ENCODE results near the gene CPT1A.

The CPT1A gene

DNA sequence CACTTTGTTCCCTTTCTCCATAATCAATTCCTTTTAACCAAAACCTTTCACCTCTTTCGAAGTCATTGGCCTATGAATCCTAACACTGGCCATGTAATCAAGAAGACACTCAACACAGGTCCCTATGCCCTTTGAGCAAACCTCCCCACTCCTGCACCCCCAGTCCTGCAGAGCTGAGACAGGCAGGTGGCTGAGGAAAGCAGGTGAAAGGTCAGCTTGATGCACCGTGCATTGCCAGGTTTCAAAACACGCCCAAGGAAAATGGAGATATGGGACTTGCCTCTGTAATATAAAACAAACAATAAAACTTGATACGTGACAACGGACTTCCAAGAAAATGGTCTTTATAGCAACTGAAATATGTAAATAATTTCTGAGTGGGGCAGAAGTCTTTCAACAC is 10.6 kb downstream of the CPT1A start:
- DNase-seq (ENCODE audit: low spot score) = no peak

DNA sequence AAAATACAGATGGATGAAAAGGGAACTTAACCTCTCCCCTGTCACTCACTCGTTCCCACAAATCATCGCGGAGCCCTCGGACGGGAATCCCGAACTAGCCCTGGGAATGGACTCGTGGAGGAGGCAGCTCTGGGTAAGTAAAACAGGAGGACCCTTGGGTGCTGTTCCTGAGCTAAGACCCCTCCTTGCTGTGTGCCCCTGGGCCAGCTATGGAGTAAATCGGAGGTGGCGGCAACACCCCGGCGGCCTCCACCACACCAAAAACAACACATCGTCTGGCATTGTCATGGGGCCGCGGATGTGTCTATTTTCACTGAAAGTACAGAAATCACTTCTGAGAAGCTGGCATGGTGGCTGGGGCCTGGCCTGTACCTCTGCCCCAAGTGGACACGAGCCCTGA is 12.1 kb downstream of the CPT1A start:
- DNase-seq (ENCODE audit: low spot score) = no peak

DNA sequence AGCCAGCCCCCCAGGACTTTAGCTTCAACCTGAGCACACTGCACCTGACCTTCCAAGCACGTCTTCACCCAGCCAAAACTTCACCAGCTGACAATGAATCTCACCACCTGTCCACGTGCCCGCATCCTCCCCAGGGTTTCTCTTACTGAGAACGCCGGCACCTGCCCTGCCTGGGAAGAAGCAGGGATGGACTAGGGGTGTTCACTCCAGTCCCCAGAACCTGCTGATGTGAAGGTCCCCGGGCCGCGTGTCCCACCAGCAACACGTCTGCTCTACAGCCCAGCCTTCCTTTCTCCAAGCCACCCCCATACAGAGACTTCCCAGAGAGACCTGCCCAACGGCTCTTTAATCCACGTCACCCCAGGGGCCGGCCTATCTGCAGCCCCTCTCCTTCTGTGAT is 12.8 kb downstream of the CPT1A start:
- no peak for DNase-seq (ENCODE audit: low spot score)

DNA sequence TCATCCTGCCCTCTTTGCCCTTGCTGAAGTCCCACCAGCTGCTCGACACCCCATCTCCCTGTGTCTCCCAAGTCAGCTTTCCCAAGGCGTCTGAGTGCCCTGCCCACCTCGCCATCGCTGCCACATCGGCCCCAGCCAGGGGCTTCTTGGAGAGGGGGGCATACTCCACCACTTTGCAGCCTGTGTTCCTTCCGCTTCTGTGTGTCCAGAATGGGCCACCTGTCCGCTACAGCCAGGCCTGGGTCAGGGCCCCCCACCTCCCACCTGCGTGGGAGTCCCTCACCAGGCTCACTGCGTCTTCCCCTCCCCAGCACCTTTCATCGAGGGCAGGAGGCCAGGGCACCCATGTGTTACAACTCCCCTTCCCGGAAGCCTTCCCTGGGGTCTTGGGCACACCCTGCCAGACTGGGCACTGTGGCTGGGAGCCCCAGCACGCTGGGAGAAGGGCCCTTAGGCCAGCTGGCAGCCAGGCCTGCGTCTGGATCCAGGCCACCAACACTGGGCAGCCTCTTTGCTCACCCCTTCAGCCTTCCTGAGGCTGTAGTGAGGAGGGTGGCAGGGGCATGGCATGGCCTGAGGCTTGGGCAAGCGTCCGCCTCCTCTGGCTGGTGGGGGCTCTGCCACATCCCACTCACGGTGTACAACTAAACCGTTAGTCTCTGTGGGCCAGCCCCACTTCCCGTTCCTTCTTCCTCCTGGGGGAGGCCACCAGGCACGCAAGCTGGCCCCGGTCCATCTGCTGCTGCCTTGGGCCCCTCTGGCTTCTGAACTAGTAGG is 13.4 kb downstream of the CPT1A start:
- no peak for DNase-seq (ENCODE audit: low spot score)

DNA sequence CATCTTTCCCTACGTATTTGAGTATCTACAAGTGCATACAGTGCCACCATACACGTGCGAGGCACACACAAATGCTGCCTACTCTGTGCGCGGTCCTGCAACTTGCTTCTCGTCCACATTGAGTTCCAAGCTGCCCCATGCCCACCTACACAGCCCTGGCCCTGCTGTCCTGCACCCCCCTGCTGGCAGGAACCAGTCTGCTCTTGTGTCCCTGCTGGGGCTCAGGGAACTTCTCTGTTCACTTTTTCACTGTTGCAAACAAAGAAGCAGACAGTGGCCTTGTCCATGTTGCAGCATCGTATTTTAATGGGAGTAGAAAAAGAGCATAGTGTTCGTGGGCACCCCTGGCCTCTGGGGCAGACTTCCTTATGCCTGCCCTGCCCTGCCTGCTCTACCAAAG is 14.0 kb downstream of the CPT1A start:
- DNase-seq (ENCODE audit: low spot score) = no peak

DNA sequence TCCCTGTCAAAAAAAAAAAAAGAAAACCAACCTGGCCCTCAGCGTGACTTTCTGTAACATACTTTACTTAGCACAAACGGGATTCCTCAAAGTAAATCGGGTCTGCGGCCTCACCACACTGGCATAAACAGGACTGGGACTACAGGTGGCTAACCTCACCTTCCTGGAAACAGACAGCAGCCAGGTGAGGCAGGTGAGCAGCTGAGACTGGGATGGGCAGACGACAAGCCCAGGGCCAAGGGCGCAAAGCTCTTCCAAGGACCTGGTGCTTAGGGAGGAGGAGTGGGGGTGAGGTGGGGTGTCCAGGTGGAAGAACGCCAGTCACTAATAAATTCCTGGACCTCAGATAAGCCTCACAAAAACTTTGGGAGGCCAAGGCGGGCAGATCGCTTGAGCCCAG is 15.0 kb downstream of the CPT1A start:
- DNase-seq (ENCODE audit: low spot score) = no peak

DNA sequence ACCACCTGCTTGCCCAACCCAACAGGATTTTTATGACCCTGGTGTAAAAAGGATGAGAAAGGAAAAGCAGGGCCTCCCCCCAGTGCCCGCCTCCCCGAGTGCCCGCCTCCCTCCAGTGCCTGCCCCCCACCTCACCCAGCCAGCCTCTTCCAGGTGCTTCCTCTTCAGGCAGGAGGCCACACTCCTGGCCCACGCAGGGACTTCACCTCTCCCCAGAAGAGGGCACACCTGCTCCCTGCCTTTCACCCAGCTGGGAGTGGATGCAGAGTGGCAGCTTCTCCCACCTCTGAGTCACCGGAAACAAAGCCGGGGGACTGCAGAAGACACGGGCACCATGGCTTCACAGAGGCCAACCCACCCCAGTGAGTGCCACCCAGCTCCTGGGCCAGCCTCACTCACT is 16.1 kb downstream of the CPT1A start:
- peak; percentile 28 for DNase-seq (ENCODE audit: low spot score)

DNA sequence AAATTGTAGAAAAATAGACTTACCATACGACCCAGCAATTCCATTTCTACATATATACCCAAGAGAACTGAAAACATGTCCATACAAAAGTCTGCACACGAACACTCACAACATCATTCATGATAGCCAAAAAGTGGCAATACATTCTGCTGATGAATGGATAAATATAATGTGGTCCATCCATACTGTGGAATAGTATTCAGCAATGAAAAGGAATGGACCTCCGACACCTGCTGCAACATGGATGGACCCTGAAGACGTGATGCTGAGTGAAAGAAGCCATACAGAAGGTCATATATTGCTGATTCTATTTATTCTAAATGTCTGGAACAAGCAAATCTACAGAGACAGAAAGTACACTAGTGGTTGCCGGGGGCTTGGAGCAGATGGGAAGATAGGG is 19.2 kb downstream of the CPT1A start:
- DNase-seq (ENCODE audit: low spot score) = no peak

DNA sequence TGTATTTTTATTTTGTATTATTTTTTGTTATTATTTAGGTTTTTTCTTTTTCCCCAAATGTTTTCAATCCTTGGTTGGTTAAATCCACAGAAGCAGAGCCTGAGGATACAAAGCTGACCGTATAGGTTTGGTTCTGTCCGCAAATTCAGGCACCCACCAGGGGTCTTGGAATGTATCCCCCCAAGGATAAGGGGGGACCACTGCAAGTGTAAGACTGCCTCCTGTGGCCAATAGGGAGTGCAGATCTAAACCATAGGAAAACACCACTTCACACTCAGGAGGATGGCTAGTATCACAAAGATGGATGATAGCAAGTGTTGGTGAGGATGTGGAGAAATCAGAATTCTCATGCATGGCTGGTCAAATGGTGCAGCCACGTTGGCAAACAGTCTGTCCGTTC is 20.0 kb downstream of the CPT1A start:
- DNase-seq (ENCODE audit: low spot score) = no peak

DNA sequence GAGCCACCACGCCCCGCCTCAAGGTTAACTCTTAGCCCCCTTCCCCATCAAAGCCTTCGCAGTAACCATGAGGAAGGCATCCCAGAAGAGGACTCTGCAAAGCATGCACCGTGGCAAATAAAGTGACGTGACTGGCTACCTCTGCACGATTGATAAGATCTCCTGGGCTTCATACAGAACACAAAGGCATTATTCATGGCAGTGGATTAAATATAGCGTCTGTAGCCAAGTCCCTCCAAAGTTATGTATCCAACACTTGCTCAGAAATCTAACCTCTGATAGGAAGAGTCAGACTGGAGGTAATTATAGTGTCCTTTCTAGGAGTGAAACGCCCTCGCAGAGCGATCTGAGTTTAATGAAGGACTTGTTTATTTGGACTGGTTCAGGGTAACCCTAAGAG is 22.4 kb downstream of the CPT1A start:
- no peak for DNase-seq (ENCODE audit: low spot score)

DNA sequence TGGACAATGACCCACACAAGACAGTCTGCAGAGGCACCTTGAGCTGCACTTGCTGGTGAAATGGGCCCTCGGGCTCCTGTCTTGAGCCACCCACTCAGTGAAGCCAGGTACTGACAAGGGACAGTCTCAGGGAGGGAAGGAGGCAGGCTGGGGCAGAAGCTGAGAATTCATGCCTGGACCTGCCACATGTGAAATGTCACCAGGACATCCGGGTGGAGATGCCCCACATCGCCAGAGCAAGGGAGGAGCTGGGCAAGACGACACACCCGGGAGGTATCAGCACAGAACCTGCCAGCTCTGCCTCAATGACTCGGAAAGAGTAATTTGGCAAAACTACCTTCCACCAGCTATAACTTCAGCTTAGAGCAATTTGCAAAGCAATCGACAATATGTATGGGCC is 23.5 kb downstream of the CPT1A start:
- DNase-seq (ENCODE audit: low spot score) = peak; percentile 28

DNA sequence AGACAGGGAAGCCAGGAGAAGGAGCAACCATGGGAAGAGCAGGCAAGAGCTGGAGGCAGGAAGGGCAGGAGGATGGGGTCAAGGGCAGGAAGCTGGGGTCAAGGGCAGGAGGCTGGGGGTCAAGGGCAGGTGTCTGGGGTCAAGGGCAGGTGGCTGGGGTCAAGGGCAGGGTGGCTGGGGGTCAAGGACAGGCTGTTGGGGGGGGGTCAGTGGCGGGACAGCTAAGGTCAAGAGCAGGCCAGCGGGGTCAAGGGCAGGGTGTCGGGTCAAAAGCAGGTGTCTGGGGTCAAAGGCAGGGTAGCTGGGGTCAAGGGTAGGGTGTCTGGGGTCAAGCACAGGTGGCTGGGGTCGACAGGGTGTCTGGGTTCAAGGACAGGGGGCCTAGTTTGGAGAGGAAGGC is 24.2 kb downstream of the CPT1A start:
- DNase-seq (ENCODE audit: low spot score) = no peak

DNA sequence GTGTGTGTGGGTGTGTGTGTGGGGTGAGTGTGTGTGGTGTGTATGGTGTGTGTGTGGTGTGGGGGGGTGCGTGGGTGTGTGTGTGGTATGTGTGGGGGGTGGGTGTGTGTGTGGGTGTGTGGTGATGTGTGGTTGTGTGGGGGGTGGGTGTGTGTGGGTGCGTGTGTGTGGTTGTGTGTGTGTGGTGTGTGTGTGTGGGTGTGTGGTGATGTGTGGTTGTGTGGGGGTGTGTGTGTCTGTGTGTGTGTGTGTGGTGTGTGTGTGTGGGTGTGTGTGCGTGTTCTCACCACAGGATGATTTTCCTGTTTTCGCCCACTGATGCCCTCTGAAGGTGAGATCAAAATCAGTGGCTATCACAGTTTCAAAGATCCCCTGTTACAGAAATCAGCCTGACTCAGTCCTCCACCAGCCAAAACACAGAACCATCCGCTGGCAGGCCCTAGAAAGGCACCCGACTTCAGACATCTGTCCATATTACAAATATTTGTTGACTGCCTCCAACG is 24.7 kb downstream of the CPT1A start:
- DNase-seq (ENCODE audit: low spot score) = no peak

DNA sequence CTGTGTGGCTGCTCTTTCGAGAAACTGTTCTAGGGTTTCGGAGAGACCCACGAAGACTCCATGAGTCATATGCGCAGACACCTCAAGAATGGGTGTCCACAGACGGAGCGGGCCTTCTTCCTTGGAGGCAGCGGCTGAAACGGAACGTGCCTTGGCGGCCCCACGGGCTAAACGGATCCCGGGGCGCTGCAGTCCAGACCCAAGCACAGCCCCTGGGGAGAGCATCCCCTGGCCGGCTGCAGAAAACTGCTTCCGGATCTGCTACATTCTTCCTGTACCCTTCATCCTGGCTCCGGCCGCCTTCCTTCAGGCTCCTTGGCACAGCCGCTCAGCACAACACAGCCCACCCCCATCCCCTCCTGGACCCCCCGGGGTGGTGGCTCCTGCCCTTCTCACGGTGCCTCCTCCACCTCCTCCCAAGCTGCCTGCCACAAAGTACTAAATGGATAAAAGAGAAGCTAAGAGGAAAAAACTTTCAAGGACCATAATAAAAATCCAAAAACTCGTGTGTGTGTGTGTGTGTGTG is 25.4 kb downstream of the CPT1A start:
- DNase-seq (ENCODE audit: low spot score) = no peak

DNA sequence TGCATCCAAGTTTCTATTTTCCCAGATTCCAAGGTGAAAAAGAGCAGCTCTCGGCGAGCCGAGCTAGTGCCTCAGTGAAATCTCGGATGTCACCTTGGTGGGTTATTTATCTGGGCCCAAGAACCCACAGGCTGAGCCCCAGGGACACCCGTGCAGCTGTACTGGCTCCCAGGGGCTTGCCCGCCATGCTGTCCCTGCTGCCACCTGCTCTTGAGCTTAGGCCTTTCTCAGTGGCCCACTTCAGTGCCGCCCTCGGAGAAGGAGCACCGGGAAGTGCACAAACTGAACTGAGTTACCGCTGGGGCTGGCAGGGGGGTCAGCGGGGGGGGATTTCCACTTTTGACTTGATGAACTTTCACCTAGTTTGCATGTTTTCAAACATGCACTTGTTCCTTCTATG is 27.9 kb downstream of the CPT1A start:
- no peak for DNase-seq (ENCODE audit: low spot score)

DNA sequence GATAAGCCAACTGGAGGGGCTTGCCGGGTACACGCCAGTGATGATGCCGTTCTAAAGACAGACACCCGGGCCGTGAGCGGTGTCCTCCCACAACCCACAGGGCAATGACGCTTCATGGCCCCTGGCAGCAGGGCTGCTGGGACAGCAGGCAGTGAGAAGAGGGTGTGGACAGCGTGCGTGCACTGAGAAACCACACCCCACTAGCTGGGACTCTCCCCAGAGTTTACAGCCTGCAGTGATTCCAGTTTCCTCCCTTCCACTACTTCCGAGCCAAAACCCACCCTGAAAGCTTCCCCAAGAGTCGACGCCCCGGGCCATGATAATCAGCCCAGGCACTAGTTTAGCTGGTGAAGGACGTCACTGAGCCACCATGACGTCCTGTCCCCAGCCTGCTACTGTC is 29.2 kb downstream of the CPT1A start:
- DNase-seq (ENCODE audit: low spot score) = peak; percentile 29

DNA sequence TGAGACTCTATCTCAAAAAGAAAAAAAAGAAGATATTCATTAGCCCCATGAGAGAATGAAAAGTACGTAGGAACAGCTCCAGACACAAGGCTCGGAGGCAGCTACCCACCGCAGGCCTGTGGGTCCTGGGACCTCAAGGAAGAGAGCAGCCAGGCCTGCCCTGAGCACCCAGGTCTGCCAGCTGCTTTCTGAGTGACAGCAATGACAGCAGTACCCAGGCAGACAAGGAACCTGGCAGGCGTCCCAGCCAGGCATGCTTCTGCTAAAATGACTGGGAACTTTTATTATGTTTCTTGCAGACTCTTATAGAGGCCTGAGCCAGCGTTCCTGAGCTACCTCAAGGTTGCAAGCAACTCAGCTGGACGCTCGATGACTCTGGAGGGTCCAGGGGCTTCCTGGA is 31.6 kb downstream of the CPT1A start:
- no peak for DNase-seq (ENCODE audit: low spot score)

DNA sequence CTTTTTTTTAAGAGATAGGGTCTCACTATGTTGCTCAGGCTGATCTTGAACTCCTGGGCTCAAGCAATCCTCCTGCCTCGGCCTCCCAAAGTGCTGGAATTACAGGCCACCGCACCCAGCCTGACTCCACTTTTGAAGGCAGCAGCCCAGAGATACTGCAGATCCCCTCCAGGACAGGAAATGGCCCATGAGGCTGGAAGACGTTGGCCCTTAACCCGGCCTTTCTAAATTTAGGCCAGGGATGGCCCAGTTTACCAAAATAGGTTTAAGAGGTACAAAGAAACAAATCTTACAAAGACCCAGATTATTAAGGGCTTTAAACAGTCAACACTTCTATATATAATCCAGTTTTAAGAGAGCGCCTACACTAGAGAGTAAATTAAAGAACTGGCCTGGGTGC is 32.2 kb downstream of the CPT1A start:
- DNase-seq (ENCODE audit: low spot score) = no peak

DNA sequence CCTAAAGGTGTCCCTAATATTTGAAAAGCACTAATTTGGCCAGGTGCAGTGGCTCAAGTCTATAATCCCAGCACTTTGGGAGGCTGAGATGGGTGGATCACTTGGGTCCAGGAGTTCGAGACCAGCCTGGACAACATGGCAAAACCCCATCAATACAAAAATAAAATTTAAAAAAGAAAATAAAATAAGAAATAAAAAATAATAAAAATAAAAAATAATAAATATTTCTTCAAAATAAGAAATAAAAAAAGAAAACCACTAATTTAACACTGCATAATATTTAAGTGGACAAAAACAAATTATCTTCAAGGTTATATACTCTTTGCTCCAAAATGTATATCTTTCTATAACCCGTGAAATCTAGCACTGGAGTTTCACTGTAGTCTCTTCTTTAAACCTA is 32.9 kb downstream of the CPT1A start:
- DNase-seq (ENCODE audit: low spot score) = no peak

DNA sequence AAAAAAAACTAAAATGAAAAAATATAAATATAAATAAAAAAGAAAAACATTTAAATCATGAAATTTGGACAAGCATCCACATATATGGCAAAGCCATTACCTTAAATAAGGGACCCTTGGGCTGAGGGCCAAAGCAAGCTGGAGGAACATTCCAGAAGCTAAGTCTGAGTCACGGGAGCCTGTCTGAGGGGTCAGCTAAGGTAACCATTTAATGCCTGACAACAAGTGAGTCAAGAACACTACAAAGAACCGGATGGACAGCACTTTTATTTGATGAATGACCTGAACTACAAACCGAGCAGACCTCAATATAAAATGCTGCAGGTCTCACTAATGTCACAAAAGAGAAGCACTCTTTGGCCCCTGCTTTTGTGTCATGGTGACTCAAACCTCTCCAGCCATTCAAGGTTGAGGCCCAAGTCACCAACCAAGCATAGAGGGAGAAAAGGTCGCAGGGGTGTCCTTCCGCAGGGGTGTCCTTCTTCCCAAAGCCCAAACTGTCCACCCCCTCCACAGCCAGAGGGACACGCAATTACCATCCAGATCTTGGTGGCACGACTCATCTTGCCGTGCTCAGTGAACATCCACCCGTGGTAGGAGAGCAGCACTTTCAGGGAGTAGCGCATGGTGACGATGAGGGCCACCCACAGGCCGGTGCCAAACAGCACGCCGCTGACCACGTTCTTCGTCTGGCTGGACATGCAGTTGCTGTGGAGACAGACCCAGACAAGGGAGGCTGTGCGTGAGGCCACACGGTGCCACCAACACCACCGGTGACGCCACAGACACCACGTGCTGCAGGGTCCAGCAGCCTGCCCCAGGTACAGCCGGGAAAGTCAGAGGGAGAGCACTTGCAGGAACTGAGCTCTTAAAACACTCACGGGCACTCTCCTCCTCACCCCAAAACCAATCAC is 34.5 kb downstream of the CPT1A start:
- no peak for DNase-seq (ENCODE audit: low spot score)

DNA sequence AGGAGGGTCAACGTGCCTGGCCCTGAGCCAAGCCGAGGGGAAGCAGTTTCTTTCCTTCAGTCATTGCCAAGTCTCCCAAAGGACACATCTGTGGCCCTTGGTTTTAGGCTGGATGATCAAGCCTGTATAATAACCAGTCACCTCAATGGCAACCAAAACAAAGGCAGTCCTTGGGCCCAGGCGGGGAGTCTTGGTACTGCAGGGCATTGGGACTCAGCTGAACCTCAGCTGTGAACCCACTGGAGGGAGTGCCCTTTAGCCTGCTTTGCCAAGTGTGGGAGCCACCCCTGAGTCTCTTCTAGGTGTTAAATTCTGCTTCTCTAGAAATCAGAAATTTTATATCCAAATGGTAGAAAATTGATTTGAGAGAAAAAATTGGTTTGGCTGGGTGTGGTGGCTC is 36.9 kb downstream of the CPT1A start:
- no peak for DNase-seq (ENCODE audit: low spot score)

DNA sequence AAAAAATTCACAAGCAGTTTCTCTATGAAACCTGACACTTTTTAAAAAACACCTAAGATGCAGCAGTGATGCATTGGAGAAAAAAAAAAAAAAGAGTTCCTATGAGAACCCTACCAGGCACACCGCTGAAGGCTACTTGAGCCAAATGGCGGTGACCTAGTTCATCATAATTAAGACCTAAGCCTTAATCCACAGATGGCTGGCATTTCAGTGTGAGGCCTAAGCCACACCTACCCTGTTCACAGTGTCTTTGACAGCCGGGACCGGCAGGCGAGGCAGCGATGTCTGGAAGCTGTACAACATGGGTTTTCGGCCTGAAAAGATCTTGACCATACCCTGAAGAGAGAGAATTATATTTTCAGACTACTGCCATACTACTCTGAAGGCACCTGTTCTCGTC is 38.0 kb downstream of the CPT1A start:
- DNase-seq (ENCODE audit: low spot score) = no peak

DNA sequence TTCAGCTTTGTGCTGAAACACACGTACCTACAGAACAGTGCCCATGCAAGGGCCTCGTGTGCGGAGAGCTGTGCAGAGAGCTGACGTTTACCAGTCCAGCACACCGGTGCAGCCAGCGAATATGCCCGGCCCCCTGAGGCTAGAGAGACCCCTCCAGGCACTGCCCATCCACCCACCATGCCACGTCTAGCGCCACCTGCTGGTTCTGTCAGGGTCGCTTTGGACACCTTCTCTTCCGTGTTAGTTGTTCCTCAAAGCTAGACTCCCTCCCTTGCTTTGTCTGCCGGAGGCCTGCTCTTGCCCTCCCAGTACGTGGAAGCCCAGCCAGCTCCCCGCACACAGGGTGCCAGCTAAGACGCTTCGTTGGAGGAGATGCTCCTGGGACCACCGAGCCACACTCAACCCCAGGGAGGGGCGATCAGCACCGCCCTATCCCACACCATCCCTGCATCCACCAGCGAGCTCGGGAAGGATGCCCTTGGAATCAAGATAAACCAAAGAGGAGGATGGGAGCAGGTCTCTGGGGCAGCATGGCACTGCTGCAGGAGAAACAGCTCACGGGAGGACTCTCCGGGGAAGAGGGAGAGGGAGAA is 43.4 kb downstream of the CPT1A start:
- peak; percentile 52 for DNase-seq (ENCODE audit: low spot score)
